KG1 (cell line): ENCODE results near the gene HSPA12A.

ENCODE experiments used
- DNase-seq: peaks from one replicate; lab custom pipeline; 2025; lab: John Stamatoyannopoulos, UW

Gene HSPA12A

DNA sequence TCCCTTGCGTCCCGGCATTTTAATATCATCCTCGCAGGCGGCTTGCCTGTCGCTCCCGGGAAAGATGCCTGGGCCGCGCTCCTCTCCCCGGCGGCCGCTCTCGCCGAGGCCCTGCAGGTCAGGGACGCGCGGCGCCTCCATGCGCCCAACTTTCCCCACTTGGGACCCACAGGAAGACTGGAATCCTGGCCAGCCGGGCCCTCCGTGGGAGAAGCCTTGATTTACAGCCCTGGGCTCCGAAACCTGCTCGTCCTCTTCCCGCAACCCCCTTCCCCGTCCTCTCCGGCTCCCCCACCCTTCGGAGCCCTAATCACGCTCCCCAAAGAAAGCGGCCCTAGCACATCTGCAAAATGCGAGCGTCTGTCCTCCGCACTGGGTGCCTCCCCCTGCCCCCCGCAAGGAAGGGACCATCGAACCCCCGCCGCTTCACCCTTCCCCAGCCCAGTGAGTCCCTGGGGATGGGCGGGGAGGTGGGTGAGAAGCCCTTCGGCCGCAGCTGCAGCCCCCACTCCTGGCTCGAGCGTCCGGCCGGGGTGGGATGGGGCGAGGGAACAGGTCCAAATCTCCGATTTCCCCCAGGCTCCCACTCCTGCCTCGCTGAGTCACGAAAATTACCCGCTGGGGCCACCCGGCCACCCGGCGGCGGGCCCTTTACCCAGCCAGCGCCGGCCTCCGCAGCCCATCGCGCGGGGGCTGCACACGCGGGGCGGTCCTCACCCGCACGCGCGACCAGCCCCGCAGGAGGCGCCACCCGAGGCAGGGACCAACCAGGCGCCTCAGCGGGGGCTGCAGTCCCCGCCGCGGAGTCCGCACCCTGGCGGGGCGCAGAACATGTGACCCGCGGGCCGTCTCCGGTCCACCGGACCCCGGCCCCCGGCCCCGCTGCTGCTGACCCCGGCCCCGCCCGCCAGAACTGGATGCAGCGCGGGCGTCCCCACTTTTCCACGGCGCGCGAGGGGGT lies 695 bp downstream of the HSPA12A start:
- no peak for DNase-seq

DNA sequence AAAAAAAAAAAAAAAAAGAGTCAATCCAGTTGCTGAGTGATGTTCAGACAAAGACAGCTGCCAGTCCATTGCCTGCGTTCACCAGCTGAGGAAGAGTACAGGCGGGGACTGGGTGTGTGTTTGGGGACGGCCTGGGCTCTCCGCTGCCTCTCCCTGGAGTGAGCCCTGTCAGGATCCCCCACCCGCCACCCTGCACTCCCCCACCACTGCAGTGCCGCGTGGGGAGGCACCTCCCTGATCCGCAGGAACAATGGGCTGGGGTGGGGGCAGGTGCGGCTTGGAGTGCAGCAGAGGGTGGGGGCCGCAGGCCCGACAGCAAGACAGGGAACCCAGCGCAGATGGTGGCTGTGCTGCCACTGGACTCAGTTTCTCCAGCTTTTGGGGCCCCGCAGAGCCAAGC lies 1.4 kb downstream of the HSPA12A start:
- DNase-seq: no peak

DNA sequence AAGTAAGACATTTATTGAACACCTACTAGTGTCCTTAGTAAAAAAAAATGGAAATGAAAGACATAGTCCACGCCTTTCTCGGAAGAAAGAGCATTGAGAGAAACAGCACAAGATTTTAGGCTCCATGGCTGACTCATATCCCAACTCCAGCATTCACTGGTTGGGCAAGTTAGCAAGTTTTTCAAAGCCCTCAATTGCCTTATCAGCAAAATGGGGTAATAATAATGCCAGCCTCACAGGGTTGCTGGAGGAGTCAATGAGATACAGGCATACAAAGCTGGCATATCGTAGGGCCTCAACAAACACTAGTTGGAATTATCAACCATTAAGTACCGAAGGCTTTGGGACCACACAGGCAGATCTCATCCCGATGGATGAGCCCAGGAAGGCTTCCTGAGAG lies 4.0 kb downstream of the HSPA12A start:
- DNase-seq: no peak

- no peak for DNase-seq
These were observed 4.6 kb downstream of the HSPA12A start for GRCh38 chr10:116737627-116738327.

DNA sequence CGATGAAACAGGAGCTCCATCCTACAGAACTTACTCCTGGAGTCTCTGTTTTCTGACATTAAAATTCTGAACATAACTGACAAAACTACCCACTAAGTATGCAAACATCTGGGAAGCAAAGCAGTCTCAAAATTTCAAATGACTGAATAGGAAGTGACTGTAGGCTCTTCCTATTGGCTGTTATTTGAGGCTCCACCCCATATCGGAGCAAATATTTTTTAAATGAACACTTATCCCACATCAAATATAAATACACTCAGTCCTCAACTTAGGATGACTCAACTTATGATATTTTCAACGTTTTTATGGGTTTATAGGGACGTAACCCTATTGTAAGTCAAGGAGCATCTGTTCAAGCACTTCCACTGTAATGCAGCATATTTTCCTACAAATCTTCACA lies 8.8 kb downstream of the HSPA12A start:
- no peak for DNase-seq

DNA sequence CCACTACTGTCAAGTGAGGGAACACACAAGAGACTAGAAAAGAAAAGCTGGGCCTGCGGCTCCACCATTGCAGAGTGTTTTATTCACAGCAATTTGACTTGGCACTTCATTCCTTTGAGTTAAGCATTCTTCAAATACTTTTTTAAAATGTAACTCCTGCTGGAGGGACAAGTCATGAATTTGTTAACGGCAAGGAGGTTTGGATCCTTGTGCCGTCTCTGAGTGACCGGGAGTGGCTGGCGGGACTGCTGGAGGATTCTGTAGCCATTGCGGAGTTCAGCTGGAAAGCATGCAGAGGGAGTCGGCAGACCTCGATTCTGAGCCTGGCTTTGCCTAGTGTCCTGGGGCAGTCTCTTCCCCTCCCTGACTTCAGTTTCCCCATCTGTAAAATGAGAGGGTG lies 9.8 kb downstream of the HSPA12A start:
- DNase-seq: no peak

- DNase-seq: no peak
These were observed 11.7 kb downstream of the HSPA12A start for GRCh38 chr10:116730464-116731260.

GRCh38 chr10:116729243-116729642 lies 13.1 kb downstream of the HSPA12A start:
- no peak for DNase-seq

DNA sequence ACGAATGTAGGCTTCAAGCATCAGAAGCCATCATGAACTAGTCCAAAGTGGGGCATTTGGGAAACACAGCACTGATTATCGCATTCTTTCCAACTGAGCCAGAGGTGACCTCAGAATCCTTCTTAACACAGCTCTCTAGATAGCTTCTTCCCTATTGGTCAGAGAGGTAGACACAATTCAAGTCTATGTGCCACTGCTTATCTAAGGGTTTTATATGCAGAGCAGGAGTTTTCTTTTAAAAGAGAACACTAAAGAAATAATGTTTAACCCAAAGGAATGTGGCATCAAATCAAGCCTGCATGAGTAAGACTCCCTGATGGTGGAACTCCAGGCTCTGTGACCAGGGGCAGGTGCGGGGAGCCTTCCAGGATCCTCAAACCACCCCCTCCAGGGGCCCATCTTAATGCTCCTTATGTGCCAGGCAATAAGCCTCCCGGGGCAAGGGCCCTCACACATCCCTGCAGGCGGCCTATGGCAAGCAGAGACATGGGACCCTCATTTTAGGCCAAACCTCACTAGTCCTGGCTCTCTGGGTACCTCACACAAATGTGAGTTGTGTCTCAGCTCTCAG lies 13.8 kb downstream of the HSPA12A start:
- no peak for DNase-seq

GRCh38 chr10:116723428-116724281 lies 18.7 kb downstream of the HSPA12A start:
- no peak for DNase-seq

GRCh38 chr10:116722736-116723427 lies 19.5 kb downstream of the HSPA12A start:
- DNase-seq: no peak

DNA sequence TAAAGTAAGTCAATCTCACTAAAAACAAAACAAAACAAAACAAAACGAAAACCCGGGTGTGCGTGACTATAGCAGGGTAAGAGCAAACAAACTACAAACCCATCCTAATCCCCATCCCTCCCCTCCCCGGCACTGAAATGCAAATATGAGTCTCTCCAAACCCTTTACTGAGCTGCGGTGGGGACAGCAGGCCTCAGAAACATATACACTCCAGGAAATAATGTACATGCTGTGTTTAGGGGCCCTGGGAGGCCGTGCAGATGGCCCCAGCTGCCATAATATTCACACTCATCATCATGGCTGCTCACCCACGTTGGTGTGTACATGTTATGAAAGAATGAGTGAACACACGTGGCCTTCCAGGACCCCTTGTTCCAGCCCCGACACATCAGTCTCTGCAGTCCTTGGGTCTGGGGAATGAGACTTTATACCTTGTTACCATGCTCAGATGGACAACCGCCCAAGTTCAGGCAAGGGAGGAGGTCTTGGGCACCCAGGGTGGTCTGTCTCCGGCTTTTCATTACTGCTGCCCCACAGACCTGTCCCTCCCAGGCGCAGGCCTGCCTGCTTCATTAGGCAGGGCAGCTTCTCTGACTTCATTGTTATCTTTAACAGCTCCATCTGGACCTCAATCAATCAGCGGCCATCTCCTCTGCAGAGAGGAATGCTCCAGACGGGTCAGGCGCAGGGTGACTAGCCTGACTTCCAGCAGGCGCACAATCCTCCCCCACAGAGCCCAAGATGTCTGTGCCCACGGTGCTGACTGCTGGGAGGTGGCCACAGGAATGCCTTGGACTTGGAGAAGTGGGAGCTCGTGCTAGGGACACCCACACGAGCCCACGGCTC lies 20.6 kb downstream of the HSPA12A start:
- no peak for DNase-seq

DNA sequence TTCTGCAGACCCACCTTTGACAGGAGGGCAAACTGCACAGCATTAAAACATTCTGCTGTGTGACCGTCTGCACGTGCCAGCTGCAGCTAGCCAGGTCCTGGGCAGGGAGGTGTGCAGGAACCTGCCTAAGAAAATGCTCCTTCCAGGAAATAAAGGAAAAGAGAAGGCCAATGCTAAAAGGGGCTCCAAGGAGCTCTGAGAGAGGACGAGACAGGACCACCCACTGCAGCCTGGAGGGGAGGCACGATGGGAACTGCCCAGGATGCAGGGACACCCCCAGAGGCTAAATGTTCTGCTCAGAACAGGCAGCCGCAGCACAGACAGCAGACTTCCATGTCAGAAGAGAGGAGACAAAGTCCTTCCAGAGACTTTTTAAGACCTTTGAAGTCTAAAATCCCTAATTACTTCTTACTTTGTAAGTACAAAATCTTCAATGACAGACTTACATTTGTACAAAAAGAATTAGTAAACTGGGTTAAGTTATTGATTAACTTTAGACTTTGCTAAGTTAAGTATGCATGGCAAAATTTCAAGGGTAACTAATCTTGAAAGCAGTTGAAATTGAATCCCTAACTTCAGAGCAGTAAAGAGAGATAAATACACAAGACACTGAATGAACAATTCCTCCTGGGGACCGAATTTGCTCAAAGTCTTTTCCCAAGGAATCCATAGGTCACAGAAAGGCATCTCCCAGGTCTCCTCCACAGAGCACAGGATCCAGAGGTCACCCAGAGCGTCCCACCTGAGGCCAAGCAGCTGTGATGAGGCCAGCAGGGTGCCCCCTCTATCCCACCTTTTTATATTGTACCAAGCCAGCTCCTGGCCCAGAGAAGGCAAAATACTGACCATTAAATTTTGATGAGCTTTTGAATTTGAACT lies 21.5 kb downstream of the HSPA12A start:
- no peak for DNase-seq

- no peak for DNase-seq
These were observed 22.1 kb downstream of the HSPA12A start for GRCh38 chr10:116720241-116720643.

GRCh38 chr10:116719804-116720203 lies 22.6 kb downstream of the HSPA12A start:
- no peak for DNase-seq

DNA sequence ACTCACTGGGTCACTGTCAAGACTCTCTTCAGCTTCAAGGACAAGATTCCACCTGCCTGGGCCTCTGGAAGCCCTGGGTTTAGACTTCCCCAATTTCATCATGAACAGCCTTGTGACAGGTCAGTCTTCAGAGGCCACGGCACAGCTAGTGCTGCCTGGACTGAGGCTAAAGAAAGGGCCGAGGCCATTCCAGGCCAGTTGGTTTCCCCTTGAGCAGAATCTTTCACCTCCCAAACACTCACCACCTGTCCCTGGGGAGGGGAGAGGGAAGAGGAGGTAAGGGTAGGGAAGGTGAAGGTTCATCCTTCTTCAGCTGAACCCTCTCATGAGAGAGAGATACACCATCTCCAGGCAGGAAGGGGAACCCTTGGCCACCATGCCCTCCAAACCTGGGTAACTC lies 24.3 kb downstream of the HSPA12A start:
- no peak for DNase-seq

- DNase-seq: no peak
These were observed 26.0 kb downstream of the HSPA12A start for GRCh38 chr10:116716381-116716780.

DNA sequence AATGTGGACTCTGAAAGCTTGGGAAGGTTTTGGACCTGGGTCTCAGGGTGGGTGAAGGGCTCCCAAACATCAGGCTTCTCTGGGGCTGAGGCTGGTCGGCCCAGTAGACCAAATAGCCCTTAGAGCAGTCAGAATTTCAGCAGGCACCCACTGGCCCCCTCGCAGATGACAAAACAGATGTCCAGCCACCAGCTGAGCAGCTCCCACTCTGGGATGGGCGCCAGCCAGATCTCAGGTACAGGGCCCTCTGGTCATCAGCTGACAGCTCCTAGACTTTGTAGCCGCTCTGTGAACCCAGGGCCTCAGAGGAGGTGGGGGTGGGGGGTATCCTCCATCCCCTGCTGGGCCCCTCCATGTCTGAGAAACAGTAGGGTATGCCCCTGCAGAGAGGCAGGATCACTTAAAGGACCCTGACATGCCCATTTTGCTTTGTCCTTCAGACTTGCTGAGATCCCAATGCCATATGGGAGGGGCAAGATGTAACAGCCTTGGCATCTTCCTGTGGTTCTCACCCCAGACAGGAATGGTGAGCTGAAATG lies 26.5 kb downstream of the HSPA12A start:
- no peak for DNase-seq
